Neutrophil (primary cell): Measurements from ENCODE around the gene TRIM66.
A peak's percentile ranks its signal among the peaks of the same experiment; 100 is the strongest.

Experiments
- H3K27ac ChIP-seq: fragments of 200-600 bp; sonication (generic); 2 replicates; pipeline ENCODE4 v1.5.1; 2016; ENCODE audit warnings: mild to moderate bottlenecking, moderate library complexity
- H3K27me3 ChIP-seq: fragments of 200-600 bp; sonication (generic); 2 replicates; pipeline ENCODE4 v1.6.0; 2016; ENCODE audit warnings: mild to moderate bottlenecking
- H3K36me3 ChIP-seq: fragments of 200-600 bp; sonication (generic); 2 replicates; pipeline ENCODE4 v1.5.1; 2017
- H3K4me1 ChIP-seq, 2 experiments: fragments of 200-600 bp in 1 of 2; sonication (generic) in 1 of 2; 1 replicate in 1 of 2; 2 replicates in 1 of 2; pipeline versions ENCODE4 v1.5.1 to v1.6.1; 2013 to 2016; ENCODE audit warnings: low read depth in 1 of 2, low read length in 1 of 2, mild to moderate bottlenecking in 1 of 2, moderate library complexity in 1 of 2; ENCODE audit not compliant: control insufficient read depth in 1 of 2, insufficient read depth in 1 of 2
- H3K4me3 ChIP-seq, 2 experiments: fragments of 200-600 bp in 1 of 2; sonication (generic) in 1 of 2; 1 replicate in 1 of 2; 2 replicates in 1 of 2; pipeline ENCODE4 v1.5.1; 2013 to 2016; ENCODE audit warnings: low read depth in 1 of 2, low read length in 1 of 2, mild to moderate bottlenecking in 1 of 2, moderate library complexity in 1 of 2
- H3K9me3 ChIP-seq: fragments of 200-600 bp; sonication (generic); 2 replicates; pipeline ENCODE4 v1.5.1; 2016
- TF ChIP-seq, protein P1 (sequence below): fragments of 200-600 bp; sonication (generic); IDR thresholded peaks from 2 replicates; pipeline ENCODE4 v1.5.1; 2016; ENCODE audit warnings: antibody characterized with exemption

Gene TRIM66

DNA sequence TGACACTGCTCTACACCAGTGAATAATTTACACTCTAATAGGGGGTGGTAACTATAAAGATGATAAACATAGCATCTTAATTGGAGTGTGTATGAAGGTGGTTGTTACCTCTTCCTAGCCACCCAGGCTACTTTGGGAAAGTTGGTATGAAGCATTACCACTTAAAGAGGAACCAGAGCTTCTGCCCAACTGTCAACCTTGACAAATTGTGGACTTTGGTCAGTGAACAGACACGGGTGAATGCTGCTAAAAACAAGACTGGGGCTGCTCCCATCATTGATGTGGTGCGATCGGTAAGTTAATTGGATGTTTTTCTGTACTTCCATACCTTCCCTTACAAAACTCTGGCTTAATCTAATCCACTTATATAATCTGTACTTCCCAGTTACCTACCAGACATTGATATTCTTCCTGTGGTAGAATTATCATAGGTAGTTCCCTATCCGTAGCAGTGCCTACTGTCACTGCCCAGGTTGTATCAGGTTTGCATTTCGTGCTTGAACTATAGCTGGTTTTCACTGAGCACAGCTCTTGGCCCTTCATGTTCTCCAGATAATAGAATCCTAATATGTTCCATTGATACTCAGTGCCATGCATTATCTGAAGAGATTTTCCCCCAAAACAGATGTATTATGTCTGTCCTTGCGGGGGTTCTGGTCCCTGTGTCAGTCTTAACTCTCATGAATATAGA is 2.3 kb upstream of the TRIM66 start:
- Histone ChIP-seq H3K36me3 (peaks cover 33% of the 10 kb centered on the region), H3K9me3 (no peaks in the 10 kb centered on the region), H3K4me1 (peaks cover 38% of the 10 kb centered on the region in 2 experiments)

DNA sequence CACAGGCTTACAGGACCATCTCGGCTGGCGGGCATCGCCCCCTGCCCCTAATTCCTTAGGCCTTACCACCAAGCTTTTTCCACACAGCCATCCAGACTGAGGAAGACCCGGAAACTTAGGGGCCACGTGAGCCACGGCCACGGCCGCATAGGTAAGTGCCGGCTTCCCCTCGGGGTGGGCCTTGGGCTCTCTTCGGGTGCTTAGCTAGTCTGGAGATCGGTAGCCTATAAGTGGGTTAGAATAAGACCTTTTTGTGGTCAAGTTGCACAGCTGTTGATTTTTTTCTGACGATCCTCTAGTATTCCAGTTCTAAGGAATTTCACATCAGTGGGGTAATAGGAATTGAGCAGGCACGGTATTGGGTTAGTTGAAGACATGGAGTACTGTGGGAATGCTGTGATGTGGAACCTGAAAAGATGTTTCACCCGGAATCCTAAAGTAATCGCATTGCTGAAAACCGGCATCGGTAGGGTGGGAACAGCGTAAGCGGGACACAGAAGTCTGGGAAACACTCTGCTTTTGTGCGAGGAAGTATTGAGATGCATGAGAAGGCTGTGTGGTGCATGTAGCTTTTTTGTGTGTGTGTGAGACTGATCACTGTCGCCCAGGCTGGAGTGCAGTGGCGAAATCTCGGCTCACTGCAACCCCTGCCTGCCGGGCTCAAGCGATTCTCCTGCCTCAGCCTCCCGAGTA is 796 bp upstream of the TRIM66 start:
- Histone ChIP-seq H3K36me3 (peaks cover 33% of the 10 kb centered on the region), H3K4me3 (peak overlapping the region; percentile 88 to 96), H3K4me1 (peaks cover 28 to 29% of the 10 kb centered on the region in 2 experiments), H3K9me3 (no peaks in the 10 kb centered on the region), H3K27ac (peak overlapping the region; percentile 93), H3K27me3 (no peaks in the 10 kb centered on the region)
- TF ChIP-seq, protein P1, sequence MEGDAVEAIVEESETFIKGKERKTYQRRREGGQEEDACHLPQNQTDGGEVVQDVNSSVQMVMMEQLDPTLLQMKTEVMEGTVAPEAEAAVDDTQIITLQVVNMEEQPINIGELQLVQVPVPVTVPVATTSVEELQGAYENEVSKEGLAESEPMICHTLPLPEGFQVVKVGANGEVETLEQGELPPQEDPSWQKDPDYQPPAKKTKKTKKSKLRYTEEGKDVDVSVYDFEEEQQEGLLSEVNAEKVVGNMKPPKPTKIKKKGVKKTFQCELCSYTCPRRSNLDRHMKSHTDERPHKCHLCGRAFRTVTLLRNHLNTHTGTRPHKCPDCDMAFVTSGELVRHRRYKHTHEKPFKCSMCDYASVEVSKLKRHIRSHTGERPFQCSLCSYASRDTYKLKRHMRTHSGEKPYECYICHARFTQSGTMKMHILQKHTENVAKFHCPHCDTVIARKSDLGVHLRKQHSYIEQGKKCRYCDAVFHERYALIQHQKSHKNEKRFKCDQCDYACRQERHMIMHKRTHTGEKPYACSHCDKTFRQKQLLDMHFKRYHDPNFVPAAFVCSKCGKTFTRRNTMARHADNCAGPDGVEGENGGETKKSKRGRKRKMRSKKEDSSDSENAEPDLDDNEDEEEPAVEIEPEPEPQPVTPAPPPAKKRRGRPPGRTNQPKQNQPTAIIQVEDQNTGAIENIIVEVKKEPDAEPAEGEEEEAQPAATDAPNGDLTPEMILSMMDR, result no peak

More for the DNA sequence above, 2.3 kb upstream of the TRIM66 start:
- TF ChIP-seq, protein P1, result no peak
- no peaks in the 10 kb centered on the region for H3K27me3 ChIP-seq
- no peak overlapping the region for H3K4me3 ChIP-seq
- no peak overlapping the region for H3K27ac ChIP-seq

DNA sequence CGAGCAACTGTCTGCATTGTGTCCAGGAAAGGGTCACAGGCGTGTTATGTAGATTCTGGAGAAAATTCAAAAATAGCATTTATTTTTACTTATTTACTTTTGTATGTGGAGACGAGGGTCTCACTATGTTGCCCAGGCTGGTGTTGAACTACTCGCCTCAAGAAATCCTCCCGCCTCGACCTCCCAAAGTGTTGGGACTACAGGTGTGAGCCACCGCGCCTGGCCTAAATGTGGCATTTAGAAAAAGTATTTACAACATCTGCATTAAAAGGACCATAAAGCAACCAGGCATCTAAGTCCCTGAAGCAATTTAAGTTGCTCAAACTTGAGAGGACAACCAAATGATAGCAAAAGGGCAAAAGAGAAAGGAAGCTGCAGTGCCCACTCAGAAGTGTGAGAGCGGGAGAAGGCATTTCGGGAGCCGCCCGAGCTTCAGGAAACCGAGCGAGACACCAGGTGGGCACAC is 595 bp downstream of the TRIM66 start:
- TF ChIP-seq, protein P1, result no peak
- Histone ChIP-seq H3K27me3 (no peaks in the 10 kb centered on the region), H3K4me1 (peaks cover 23% of the 10 kb centered on the region in 2 experiments), H3K9me3 (no peaks in the 10 kb centered on the region), H3K36me3 (peaks cover 32% of the 10 kb centered on the region), H3K27ac (peak overlapping the region; percentile 93), H3K4me3 (peak overlapping the region; percentile 88 to 96)

DNA sequence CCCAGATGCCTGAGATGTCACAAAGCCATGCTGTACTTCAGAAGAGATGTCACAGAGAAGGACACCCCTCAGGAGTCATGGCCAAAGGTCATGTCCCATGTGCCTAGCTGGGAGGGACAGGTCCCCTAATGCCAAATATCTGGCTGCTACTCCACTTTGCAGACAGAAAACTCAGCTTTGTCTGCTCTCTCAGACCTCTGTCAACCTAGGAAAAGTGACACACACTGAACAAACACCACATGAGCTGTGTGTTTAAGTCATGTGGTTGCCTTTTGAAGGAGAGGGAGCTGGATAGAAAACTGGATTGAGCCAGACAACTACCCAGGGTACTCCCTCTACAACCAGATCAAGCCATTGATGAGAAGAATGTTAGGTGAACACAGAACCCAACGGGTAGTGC is 3.5 kb downstream of the TRIM66 start:
- peaks cover 3% of the 10 kb centered on the region for H3K36me3 ChIP-seq
- no peaks in the 10 kb centered on the region for H3K9me3 ChIP-seq
- no peaks in the 10 kb centered on the region for H3K27me3 ChIP-seq
- H3K27ac ChIP-seq, result no peak overlapping the region
- peaks cover 19% of the 10 kb centered on the region in 2 experiments for H3K4me1 ChIP-seq
- no peak overlapping the region for H3K4me3 ChIP-seq
- TF ChIP-seq, protein P1, result no peak

DNA sequence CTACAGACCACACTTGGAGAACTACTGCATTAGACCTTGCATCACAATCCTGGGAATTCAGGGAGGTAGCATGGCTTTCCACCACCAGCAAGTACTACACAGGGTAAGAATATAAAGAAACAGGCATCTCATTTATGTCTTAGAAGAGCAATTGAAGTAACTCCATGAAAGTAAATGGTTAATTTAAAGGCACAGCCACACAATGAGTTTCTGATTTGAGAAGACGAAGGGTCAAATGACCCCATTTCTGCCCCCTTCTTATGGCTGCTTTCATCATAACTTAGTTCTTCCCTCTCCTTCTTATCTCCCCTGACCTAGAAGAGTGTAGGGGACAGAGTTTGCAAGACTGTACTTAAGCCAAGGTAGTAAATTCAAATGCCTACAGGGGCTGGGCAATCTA is 6.0 kb downstream of the TRIM66 start:
- Histone ChIP-seq H3K27me3 (no peaks in the 10 kb centered on the region), H3K9me3 (no peaks in the 10 kb centered on the region), H3K36me3 (peaks cover 8% of the 10 kb centered on the region), H3K27ac (no peak overlapping the region), H3K4me1 (peaks cover 1% of the 10 kb centered on the region in 2 experiments), H3K4me3 (no peak overlapping the region)
- TF ChIP-seq, protein P1, result no peak
